LNCAP (cell line): ENCODE measurements around the gene TAL1.

Source experiments
- CTCF ChIP-seq: fragments of 450-650 bp; IDR thresholded peaks from 2 replicates; pipeline ENCODE4 v1.5.1; 2017; ENCODE audit warnings: mild to moderate bottlenecking

The TAL1 gene

DNA sequence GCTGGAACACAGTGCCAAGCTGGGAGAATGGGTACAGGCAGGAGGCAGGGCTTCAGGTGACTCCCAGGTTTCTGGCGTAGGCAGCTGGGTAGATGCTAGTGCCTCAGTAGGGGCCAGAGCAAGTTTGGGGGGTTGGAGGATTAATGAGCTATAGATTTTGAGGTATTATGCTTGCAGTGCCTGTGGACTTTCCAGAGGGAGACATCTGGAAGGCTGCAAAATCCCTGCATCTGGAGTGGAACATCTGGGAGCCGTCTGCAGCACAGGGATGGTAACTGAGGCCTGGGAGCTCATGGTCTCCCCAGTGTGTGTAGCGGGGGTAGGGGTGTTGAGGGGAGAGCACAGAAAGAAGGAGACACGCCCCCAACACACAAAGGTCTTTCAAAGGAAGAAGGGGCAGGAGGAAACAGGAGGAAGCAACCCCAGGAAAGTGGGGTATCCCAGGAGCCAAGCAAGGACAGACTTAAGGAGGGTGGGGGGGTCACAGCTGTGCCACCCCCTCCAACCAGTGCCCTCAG lies 40.0 kb downstream of the TAL1 start:
- TF ChIP-seq CTCF: no peak

- no peak for TF ChIP-seq CTCF
These were observed 41.2 kb downstream of the TAL1 start for GRCh38 chr1:47190857-47191256.

DNA sequence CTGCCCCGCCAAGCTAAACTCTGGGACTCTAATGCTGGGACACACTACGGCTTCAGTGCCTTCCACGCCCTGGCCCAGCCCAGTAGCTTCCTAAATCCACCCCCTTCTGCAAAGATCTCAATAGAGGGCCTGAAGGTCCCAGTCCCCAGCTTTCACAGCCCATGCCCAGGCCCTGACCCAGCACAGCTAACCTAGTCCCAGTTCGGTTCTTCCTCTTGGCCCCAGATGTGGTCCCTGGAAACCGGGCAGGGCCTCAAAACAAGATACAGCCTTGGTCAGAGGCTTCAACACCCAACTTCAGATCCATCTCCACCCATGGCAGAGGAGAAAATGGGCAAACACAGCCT lies 41.5 kb downstream of the TAL1 start:
- TF ChIP-seq CTCF: no peak

GRCh38 chr1:47189844-47190508 lies 42.0 kb downstream of the TAL1 start, which contains the start of gene PDZK1IP1:
Gene PDZK1IP1 (minus strand): TSS chr1:47190036. CDS start chr1:47189932, 104 bp downstream.
- TF ChIP-seq CTCF: no peak

GRCh38 chr1:47188791-47189785 lies 42.9 kb downstream of the TAL1 start:
- TF ChIP-seq CTCF: no peak

- no peak for TF ChIP-seq CTCF
These were observed 44.1 kb downstream of the TAL1 start for GRCh38 chr1:47187926-47188250.

DNA sequence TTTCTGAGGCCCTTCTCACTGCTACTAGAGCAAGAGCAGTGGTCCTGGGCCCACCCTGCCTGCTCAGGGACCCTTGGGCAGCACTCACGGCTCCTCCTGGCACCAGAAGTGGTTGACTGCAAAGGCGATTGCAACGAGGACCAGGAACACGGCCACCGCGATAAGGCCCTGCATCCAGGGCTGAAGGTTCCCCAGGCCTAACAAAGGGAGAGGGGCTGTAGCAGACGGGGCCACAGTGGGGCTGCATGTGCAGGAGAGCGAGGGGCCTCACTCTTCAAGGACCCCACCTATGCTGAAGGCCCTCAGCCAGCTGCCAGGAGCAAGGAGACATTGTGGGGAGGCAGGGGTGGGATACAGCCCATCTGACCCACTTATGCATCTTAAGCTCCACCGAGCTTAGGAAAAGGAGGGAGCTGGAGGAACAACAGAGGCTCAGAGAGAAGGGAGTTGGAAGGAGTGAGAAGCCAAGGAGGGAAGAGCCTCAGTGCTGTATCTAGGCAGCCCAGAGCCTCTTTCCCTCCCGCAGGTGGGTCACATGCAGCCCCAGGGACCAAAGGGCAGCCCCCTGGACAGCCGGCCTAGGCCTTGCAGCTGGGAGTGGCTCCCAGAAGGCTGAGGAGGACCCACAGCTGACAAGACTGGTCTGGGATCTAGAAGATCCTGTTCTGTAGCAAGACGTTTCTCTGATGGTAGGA lies 44.6 kb downstream of the TAL1 start:
- TF ChIP-seq CTCF: no peak
